Activated CD4-positive, CD25-positive, alpha-beta regulatory T cell treated with anti-CD3 and anti-CD28 coated beads, Interleukin-2, amount 50 U/mL, for 16 hours (primary cell): Measurements from ENCODE around the gene NFKB1.

Experiments
- DNase-seq: peaks from one replicate; pipeline ENCODE4 v3.0.0-alpha.2; 2020; ENCODE audit warnings: low read depth, low spot score

NFKB1 gene

GRCh38 chr4:102500352-102500695 lies 835 bp upstream of the NFKB1 start:
- DNase-seq = no peak

DNA sequence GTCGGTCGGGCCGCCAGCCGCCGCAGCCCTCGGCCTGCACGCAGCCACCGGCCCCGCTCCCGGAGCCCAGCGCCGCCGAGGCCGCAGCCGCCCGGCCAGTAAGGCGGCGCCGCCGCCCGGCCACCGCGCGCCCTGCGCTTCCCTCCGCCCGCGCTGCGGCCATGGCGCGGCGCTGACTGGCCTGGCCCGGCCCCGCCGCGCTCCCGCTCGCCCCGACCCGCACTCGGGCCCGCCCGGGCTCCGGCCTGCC lies 213 bp downstream of the NFKB1 start:
- DNase-seq = no peak

DNA sequence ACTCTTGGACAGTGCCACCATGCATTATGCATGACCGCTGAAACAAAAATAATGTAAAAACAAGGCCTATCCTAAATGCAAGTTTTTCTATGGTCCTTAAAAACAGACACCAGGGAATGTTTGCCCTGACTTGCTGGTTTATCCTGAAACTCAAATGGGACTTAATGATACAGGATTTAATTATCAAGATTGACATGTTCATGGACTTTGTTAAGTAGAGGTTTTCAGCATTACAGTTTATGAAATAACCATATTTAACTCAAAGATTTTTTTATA lies 1.3 kb downstream of the NFKB1 start:
- DNase-seq = no peak

GRCh38 chr4:102503301-102503746 lies 2.2 kb downstream of the NFKB1 start:
- DNase-seq = no peak

GRCh38 chr4:102503831-102504786 lies 3.0 kb downstream of the NFKB1 start:
- no peak for DNase-seq

DNA sequence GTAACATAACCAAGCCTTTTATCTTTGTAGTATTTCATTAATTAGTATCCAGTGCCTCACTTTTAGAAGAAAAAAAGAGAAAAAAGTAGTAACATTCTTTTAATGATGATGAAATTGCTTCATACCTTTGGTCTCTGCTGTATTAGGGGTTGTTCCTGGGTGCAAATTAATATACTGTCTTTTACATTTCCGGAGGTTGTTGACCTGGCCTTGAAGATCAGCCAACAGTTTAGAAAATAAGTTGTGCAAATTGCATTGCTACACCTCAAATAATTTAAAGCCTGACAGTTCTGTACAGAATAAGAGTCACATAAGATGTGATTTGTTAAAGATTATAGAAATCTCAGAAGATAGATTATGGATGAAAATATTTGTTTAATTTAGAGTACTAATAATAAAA lies 3.8 kb downstream of the NFKB1 start:
- DNase-seq = no peak

GRCh38 chr4:102505708-102506107 lies 4.5 kb downstream of the NFKB1 start:
- no peak for DNase-seq

DNA sequence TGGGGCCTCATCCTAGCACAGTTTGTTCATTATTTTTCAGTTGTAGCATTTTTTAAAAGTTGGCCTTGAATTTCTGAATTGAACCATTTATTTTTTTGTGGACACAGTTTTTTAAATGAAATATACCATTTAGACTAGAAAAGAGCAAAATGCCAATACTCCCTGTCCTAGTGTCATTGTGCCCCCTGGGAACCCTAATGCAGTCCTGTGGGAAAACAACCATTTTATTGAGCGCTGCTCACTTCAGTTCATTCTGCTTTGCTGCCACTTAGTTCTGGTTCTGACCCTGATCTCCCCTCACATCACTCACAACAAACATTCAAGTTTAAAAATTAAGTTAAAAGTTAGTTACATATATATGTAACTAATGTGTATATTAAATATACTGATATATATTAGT lies 5.4 kb downstream of the NFKB1 start:
- DNase-seq = no peak

DNA sequence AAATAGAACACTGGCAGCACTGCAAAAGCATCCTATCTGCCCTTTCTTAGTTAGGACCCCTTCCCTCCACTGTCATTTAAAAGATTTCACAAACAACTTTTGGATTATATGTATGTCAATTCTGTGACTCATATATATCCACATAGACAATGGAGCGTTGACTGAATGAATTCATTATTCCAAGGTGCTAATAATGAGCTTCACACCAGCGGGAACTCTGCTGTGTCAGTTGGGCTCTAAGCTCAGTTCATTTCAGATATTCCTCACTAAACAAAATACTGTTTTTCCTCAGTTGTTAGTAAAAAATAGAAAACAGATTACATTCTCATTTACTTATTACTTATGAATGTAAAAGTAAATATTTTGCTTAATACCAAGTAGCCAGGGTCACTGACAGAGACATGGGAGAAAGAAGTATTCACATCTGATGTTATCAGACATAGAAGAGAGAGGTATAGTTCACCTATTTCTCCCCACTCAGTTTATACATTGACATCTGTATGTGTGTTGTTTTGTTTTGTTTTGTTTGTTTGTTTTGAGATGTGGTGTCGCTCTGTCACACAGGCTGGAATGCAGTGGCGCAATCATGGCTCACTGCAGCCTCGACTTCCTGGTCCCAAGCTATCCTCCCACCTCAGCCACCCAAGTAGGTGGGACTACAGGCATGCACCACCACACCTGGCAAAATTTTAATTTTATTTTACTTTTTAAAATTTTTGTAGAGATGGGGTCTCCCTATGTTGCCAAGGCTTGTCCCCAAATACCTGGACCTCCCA lies 10.9 kb downstream of the NFKB1 start:
- DNase-seq = no peak

DNA sequence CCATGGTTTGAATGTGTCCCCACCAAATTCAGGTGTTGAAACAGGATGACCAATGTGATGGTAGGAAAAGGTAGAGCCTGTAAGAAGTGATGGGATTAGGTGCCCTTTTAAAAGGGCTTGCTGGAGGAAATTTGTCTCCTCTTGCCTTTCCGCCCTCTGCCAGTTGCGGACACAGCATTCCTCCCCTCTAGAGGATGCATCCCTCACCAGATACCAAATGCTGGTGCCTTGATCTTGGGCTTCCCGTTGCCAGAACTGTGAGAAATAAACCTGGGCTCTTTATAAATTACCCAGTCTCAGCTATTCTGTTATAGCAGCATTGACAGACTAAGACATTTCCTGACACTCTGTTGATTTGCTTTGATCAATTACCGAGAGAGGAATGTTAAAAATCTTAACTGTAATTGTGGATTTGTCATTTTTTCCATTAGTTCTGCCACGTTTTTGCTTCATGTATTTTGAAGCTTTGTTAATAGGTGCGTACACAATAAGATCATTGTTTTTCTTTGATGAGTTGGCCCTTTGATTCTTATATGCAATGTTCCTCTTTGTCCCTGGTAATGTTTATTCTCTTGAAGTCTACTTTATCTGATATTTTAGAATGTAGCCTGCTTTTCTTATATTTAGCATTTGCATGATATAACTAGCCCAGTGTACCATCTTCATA lies 13.3 kb downstream of the NFKB1 start:
- DNase-seq = no peak

GRCh38 chr4:102517753-102518152 lies 16.6 kb downstream of the NFKB1 start:
- DNase-seq = no peak

- DNase-seq = no peak
These were observed 17.6 kb downstream of the NFKB1 start for GRCh38 chr4:102518703-102519131.

DNA sequence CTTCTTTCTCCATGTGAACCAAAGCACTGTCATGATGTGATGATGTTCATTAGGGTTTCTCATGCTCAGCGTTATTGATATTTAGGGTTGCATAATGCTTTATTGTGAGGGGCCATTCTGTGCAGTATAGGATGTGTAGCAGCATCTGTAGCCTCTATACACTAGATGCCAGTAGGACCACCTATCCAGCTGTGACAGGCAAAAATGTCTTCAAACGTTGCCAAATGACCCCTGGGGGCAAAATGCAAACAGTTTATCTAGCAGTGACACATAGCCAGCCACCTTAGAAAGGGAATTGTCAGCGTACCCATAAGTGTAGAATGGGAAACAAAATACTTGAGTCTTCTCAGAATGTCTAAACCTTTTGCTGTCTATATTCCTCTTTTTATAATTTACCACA lies 18.8 kb downstream of the NFKB1 start:
- DNase-seq = no peak

DNA sequence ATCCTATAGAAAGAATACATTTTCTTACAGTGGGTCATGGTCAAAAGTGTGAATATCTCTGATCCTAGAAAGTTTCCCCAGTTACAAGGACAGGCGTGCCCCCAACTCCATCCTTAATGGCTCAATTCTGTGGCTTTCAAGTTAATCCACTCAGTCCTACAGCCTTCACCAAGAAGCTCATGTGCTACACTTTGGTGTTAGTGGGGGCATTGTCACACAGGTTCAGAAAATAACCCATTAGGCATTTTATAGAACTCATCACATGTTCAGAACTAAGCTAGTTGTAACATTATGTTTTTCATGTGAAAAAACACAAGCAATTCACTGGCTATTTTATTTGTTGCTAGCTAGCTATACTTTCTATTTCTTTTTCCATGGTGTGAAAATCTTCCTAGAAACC lies 20.4 kb downstream of the NFKB1 start:
- no peak for DNase-seq

DNA sequence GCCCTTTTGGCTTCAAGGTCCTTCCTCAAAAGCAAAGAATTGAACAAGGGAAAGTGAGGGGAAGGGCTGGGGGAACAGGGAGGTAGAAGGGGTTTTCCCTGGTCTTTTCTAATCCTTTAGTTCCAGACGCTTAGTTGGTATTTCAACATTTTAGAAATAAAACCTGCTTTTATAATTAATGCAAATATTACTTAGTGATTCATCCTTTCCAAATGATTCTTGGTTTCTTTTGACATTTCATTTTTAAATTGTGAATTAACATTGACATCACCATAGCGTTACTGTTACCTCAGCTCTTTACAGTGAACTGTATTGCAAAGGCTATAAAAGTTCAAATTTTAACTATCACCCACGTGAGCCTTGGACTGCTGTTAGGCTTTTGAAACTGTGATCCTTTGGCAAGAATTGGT lies 20.9 kb downstream of the NFKB1 start:
- DNase-seq = no peak

- no peak for DNase-seq
These were observed 23.5 kb downstream of the NFKB1 start for GRCh38 chr4:102524691-102525090.

DNA sequence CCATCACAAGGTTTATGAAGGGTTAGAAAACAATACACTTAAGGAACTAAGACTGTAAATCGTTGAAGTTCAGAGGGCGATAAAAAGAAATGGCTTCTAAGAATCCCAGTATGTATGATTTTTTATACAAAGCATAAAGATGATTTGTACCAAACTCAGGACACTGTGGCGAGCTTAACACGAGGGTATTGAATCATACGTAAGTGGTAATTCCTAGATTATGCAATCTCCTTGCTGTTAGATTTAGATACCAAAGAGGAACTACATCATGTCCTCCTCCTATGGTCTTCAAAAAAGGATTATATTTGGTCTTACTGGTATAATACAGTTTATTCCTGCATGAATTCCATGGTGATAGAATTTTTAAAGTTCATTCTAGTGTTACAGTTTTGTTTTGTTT lies 23.9 kb downstream of the NFKB1 start:
- no peak for DNase-seq

- DNase-seq = no peak
These were observed 24.3 kb downstream of the NFKB1 start for GRCh38 chr4:102525504-102525903.

- no peak for DNase-seq
These were observed 25.4 kb downstream of the NFKB1 start for GRCh38 chr4:102526532-102526931.

DNA sequence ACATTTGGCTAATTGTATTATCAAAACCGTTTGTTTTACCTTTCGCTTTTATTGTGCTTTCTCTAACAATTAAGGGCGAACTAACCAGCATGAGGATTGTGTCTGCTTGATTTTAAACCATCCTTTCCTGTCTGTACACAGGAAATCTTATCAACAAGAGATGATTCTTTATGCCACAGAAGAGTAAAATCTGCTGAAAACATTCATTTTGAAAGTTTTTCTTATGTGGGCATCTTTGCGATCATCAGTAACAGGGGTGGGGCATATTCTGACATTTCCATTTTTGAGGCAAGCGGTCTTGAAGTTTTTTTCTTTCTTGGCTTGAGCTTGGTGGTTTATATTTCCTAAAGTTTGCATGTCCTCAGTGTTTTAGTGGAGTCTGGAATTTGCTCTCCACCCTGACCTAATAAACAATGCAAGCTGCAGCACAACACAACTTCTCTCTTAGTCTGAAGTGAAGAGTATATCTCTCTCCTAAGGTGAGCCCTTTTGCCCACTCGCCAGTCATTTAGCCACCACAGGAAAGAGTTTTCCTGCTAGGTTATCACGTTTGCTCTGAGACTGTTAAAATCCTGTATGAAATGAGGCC lies 26.6 kb downstream of the NFKB1 start:
- no peak for DNase-seq

DNA sequence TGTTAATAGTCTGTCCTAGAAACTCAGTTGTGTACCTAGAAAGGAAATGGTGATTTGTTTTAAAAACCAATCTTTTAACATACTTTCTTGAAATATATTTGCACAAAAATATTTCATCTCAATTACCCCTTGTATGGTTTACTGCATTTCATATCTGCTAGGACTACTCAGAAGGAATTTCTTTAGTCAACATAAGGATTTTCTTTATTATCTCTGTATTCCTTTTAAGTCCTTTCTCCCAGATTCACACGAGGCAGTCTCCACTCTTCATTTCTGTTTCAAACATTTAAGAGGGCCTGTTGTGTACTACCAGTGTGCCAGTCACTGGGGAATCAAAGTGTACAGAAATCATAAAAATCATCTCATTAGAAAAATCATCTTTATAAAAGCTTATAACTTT lies 28.8 kb downstream of the NFKB1 start:
- DNase-seq = no peak

DNA sequence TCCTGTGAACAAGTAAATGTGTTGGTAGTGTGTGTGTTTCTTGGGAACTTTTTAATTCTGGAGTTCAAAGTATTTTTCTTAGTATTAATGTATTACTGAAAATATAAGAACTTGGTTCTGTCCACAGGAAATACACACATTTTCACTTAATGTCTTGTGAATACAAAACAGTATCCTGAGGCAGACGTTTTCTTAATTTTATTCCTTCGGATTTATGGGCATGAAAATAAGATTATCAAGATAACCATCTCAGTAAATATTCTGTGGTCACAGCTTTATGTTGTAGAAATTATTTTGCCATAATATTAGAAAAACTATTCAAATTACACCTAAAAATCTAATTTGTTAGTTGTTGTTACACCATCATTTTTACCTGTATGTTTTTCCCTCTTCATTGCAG lies 29.8 kb downstream of the NFKB1 start:
- DNase-seq = no peak
